MM.1S (cell line): Measurements from ENCODE around the gene KRTAP10-5.

Experiments
- DNase-seq: peaks from one replicate; pipeline ENCODE4 v3.0.0-alpha.2; 2015
- H2AFZ ChIP-seq: fragments of 300-600 bp; sonication (generic); 2 replicates; pipeline ENCODE4 v1.6.0; 2016; ENCODE audit warnings: antibody characterized with exemption, low read length
- H3F3A ChIP-seq: fragments of 300-600 bp; sonication (generic); 2 replicates; pipeline ENCODE4 v1.6.1; 2016; ENCODE audit warnings: mild to moderate bottlenecking, antibody characterized with exemption, low read length, moderate library complexity, mixed read lengths; ENCODE audit not compliant: insufficient read depth
- H3K27ac ChIP-seq: fragments of 300-600 bp; sonication (generic); 2 replicates; pipeline ENCODE4 v1.5.1; 2016; ENCODE audit warnings: mild to moderate bottlenecking, low read length
- H3K27me3 ChIP-seq: fragments of 300-600 bp; sonication (generic); replicated peaks from 2 replicates; pipeline ENCODE4 v1.6.0; 2016; ENCODE audit warnings: low read length; ENCODE audit not compliant: insufficient read depth
- H3K36me3 ChIP-seq: fragments of 300-600 bp; sonication (generic); replicated peaks from 2 replicates; pipeline ENCODE4 v1.6.1; 2016; ENCODE audit warnings: mild to moderate bottlenecking, low read length, mixed read lengths; ENCODE audit not compliant: insufficient read depth
- H3K4me1 ChIP-seq: fragments of 300-600 bp; sonication (generic); 2 replicates; pipeline ENCODE4 v1.6.1; 2016; ENCODE audit warnings: low read length, mixed read lengths
- H3K4me2 ChIP-seq: fragments of 300-600 bp; sonication (generic); 2 replicates; pipeline ENCODE4 v1.6.0; 2016; ENCODE audit warnings: low read depth, low read length
- H3K4me3 ChIP-seq: fragments of 300-600 bp; sonication (generic); 2 replicates; pipeline ENCODE4 v1.5.1; 2016; ENCODE audit warnings: low read length, mixed read lengths
- H3K79me2 ChIP-seq: fragments of 300-600 bp; sonication (generic); 2 replicates; pipeline ENCODE4 v1.6.1; 2016; ENCODE audit warnings: mixed run types, low read length, mixed read lengths
- H3K9ac ChIP-seq: fragments of 300-600 bp; sonication (generic); 2 replicates; pipeline ENCODE4 v1.6.1; 2016; ENCODE audit warnings: low read length, mixed read lengths
- H3K9me2 ChIP-seq: fragments of 300-600 bp; sonication (generic); replicated peaks from 2 replicates; pipeline ENCODE4 v1.6.1; 2016; ENCODE audit warnings: mild to moderate bottlenecking, low read length, mixed read lengths; ENCODE audit not compliant: insufficient read depth
- H3K9me3 ChIP-seq: fragments of 300-600 bp; sonication (generic); replicated peaks from 2 replicates; pipeline ENCODE4 v1.6.1; 2016; ENCODE audit warnings: mild to moderate bottlenecking, low read length, mixed read lengths; ENCODE audit not compliant: insufficient read depth
- H4K20me1 ChIP-seq: fragments of 300-600 bp; sonication (generic); 2 replicates; pipeline ENCODE4 v1.6.1; 2016; ENCODE audit warnings: mild to moderate bottlenecking, low read length, moderate library complexity, mixed read lengths; ENCODE audit not compliant: insufficient read depth
- CTCF ChIP-seq: fragments of 300-600 bp; sonication (generic); IDR thresholded peaks from 2 replicates; pipeline ENCODE4 v1.5.1; 2016; ENCODE audit warnings: antibody characterized with exemption, low read length, mixed read lengths
- EZH2 ChIP-seq: fragments of 300-600 bp; sonication (generic); optimal IDR thresholded peaks from 2 replicates; pipeline ENCODE3; 2017; ENCODE audit warnings: low read depth, mild to moderate bottlenecking, antibody characterized with exemption, low read length, mixed read lengths
- EZH2phosphoT487 ChIP-seq: fragments of 300-600 bp; sonication (generic); IDR thresholded peaks from 2 replicates; pipeline ENCODE4 v1.6.1; 2018; ENCODE audit warnings: antibody characterized with exemption, low read length

The KRTAP10-5 gene

GRCh38 chr21:44569861-44570517 lies 10.4 kb downstream of the KRTAP10-5 start:
- Histone ChIP-seq H3K79me2 (no peaks in the 10 kb centered on the region), H3K4me1 (no peaks in the 10 kb centered on the region), H3K4me3 (no peak overlapping the region), H3K9me2 (no peaks in the 10 kb centered on the region), H3F3A (no peaks in the 10 kb centered on the region), H3K27me3 (peaks cover 94% of the 10 kb centered on the region), H3K36me3 (no peaks in the 10 kb centered on the region), H4K20me1 (no peaks in the 10 kb centered on the region), H2AFZ (no peak overlapping the region), H3K4me2 (no peak overlapping the region), H3K9me3 (no peaks in the 10 kb centered on the region), H3K9ac (no peak overlapping the region), H3K27ac (no peak overlapping the region)
- no peak for DNase-seq
- TF ChIP-seq EZH2 (no peak), CTCF (no peak), EZH2phosphoT487 (no peak)

- peaks cover 96% of the 10 kb centered on the region for H3K27me3 ChIP-seq
- no peaks in the 10 kb centered on the region for H4K20me1 ChIP-seq
- no peaks in the 10 kb centered on the region for H3K36me3 ChIP-seq
- H3K79me2 ChIP-seq = no peaks in the 10 kb centered on the region
- no peak overlapping the region for H2AFZ ChIP-seq
- no peak for TF ChIP-seq CTCF
- TF ChIP-seq EZH2phosphoT487 = no peak
- no peak for TF ChIP-seq EZH2
- H3K9ac ChIP-seq = no peak overlapping the region
- no peaks in the 10 kb centered on the region for H3K9me2 ChIP-seq
- no peak overlapping the region for H3K4me2 ChIP-seq
- H3K4me3 ChIP-seq = no peak overlapping the region
- H3K4me1 ChIP-seq = no peaks in the 10 kb centered on the region
- H3K9me3 ChIP-seq = no peaks in the 10 kb centered on the region
- H3K27ac ChIP-seq = no peak overlapping the region
- no peaks in the 10 kb centered on the region for H3F3A ChIP-seq
- no peak for DNase-seq
These were observed 11.5 kb downstream of the KRTAP10-5 start for GRCh38 chr21:44568667-44569556.

GRCh38 chr21:44568261-44568660 lies 12.1 kb downstream of the KRTAP10-5 start:
- no peak overlapping the region for H3K4me3 ChIP-seq
- peaks cover 99% of the 10 kb centered on the region for H3K27me3 ChIP-seq
- H4K20me1 ChIP-seq = no peaks in the 10 kb centered on the region
- no peak overlapping the region for H3K9ac ChIP-seq
- H3F3A ChIP-seq = no peaks in the 10 kb centered on the region
- no peaks in the 10 kb centered on the region for H3K9me3 ChIP-seq
- no peaks in the 10 kb centered on the region for H3K36me3 ChIP-seq
- no peaks in the 10 kb centered on the region for H3K9me2 ChIP-seq
- no peaks in the 10 kb centered on the region for H3K4me1 ChIP-seq
- no peak overlapping the region for H2AFZ ChIP-seq
- no peak for TF ChIP-seq CTCF
- TF ChIP-seq EZH2phosphoT487 = no peak
- TF ChIP-seq EZH2 = no peak
- no peaks in the 10 kb centered on the region for H3K79me2 ChIP-seq
- no peak overlapping the region for H3K27ac ChIP-seq
- no peak overlapping the region for H3K4me2 ChIP-seq
- DNase-seq = no peak
